Hematopoietic multipotent progenitor cell treated with erythropoietin and hydrocortisone succinate and interleukin-3 and kit ligand, for 15 days (in vitro differentiated cells): Measurements from ENCODE around the gene HYPK.

Experiments used
- DNase-seq: peaks from one replicate; pipeline ENCODE4 v3.0.0-alpha.2; 2015; ENCODE audit warnings: low spot score

HYPK gene

GRCh38 chr15:43800286-43801141, at the start of gene HYPK:
HYPK (plus strand) TSS chr15:43800599; CDS start chr15:43800623, 24 bp downstream.
- DNase-seq, result peak; percentile 92

GRCh38 chr15:43751885-43752284, 48.5 kb upstream of the HYPK start:
- DNase-seq, result no peak

- no peak for DNase-seq
Measured at GRCh38 chr15:43762824-43763223, 37.6 kb upstream of the HYPK start.

- DNase-seq, result no peak
Measured at GRCh38 chr15:43763819-43764446, 36.5 kb upstream of the HYPK start.

GRCh38 chr15:43769584-43770228, 30.7 kb upstream of the HYPK start:
- DNase-seq, result peak; percentile 78

- peak; percentile 27 for DNase-seq
Measured at GRCh38 chr15:43771816-43772215, 28.6 kb upstream of the HYPK start.

DNA sequence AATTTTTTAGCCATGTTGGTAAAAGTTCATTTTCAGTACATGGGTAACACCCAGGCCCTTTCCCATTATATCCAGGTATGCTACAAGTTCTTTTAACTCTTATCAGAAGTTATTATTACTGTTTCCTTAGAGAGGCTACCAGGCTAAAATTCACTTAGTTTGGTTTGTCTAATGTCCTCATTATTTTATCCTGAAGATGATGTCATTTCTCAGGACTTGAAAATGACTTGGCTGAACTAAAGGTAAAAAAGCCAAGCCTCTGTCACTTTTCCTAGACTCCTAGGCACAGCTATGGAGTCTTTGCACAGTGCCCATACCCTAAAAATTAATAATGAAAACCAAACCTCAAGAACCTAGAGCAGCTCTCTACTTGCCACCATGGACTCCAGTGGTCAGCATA, 27.8 kb upstream of the HYPK start:
- no peak for DNase-seq

- no peak for DNase-seq
Measured at GRCh38 chr15:43774062-43774461, 26.3 kb upstream of the HYPK start.

DNA sequence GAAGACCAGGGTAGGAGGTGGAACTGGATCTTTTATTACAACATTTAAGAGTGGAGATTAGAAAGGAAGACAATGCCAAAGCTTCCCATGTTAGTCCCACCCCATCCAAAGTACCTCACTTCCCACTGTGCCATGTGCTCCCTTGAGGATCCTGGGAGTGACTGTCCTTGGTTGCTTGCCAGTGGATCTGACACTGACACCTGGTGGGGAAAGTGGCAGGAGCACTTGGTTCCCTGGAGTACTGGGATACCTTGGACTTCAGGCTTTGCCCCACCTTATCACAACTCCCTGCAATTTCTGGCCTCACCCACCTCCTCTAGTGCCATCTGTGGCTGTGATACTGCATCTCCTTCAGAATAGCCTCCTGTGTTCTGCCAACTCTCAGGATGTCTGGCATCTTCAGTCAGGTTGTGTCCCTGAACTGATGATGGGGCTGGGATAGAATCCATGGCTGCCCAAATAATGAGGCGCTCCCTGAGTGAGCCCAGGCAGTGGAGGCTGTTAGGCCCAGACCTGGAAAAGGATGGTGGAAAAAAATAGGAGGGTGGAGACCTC, 24.9 kb upstream of the HYPK start:
- peak; percentile 22 for DNase-seq

GRCh38 chr15:43776101-43776717, 24.2 kb upstream of the HYPK start:
- DNase-seq, result no peak

DNA sequence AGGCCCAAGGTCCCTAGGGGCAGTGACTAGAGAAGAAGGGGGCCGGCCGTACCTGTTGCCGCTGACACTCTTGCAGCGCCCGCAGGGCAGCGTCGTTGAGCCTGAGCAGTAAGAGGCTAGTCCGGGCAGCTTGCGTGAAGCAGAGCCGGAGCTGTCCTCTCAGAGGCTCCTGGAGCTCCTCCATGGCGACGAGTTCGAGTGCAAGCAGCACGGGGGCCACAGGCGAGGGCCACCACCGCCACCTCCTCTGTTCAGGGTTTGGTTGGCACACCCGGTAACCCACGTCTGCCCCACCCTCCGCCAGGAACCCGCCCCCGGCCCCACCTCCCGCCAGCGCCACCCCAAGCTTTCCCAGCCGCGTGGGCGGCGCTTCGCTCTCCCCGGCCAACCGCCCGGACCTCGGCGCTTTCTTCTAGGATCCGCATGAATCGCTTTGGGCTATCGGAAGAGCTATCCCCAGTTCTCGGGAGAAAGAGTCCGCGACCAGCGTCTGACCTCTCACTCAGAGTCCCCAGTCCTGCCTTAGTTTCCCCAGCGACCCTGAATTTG, 23.6 kb upstream of the HYPK start, which contains the start of gene ELL3:
Gene ELL3 (minus strand): TSS at position 249 of the 549 bp plus-strand sequence. CDS start 65 bp downstream, at position 184.
- DNase-seq, result peak; percentile 87

DNA sequence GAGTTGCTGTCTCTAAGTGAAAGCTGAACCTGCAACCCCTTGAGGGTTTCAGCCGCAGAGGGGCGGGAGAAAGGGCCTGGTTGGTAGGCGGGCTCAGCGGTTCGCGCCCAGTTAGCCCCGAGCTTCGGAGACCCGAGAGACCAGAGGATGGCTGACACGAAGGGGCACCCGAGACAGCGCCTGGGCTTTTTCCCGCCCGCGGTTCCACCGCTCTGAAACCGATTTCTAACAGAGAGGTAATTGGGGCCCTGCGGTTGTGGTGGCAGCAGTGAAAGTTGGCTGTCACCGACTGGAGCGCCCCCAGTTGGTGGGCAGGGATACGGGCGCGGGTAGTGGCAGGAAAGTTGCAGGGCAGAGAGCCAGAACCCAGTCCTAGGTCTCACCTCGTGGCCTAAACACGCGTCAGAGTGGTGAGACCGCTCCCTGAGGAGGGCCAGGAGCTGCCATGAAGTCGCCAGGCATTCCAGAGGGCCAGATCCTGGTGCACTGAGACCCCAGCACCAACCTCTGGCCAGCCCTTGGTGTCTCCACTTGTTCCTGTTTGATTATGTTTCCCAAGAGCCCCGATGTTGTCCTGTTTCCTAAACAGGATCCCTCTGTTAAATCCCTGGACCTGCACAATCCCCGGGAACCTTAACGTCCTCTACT, 23.0 kb upstream of the HYPK start:
- DNase-seq, result peak; percentile 80

DNA sequence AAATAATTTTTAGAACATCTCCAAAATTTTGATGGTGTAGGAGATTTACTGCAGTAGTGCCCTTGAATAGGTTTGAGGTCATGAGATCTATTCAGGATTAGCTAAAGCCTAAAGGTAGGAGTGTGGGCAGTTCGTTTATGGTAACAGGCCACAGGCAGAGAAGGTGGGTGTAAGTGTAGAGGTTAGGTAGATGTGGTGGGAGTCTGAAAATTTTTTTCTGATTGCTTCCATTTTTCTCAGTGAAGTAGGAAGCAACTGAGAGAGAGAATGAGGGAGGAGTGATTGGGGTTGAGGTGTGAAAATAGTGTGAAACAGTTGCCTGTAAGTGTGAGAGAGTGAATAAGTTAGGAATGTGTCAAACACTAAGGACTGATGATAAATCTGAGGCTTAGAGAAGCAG, 21.4 kb upstream of the HYPK start:
- no peak for DNase-seq

- DNase-seq, result no peak
Measured at GRCh38 chr15:43789409-43789808, 11.0 kb upstream of the HYPK start.

DNA sequence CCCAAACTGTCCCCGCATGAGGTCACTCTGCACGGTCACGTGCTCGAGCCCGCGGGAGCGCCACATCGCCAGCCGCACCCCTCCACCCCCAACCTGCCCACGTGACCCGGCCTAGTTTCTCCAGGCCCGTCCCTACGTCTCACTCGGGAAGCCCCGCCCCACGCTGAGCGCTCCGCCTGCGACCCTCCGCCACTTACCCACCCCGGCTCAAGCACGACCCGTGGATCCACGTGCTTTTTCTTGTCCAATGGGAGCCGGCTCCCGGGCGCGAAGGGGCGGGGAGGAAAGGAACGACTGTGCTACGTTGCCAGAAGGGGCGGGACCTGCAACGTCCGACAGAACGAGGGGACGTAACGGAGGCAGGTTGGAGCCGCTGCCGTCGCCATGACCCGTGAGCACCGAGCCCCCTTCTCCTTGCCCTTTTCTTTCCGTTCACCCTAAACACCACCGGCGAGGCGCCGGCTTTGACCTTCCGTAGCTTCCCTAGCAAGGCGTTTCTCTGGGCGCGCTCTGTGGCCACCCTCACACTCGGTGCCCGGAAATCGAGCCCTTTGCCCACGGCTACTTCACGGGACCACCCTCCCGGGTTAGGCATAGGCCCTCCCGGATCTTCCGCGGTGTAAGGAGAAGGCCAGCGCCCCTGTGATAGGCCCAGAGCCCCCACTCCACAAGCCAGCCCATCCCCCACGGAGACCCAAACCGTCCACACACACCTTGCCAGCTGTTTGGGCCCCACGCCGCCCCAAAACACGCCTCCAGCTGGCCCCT, 8.2 kb upstream of the HYPK start, which contains the start of gene SERF2:
Gene SERF2 (plus strand): TSS at position 328 of the 768 bp plus-strand sequence. CDS start 57 bp downstream, at position 385.
- DNase-seq, result peak; percentile 99

- peak; percentile 36 for DNase-seq
Measured at GRCh38 chr15:43792761-43793476, 7.5 kb upstream of the HYPK start.

DNA sequence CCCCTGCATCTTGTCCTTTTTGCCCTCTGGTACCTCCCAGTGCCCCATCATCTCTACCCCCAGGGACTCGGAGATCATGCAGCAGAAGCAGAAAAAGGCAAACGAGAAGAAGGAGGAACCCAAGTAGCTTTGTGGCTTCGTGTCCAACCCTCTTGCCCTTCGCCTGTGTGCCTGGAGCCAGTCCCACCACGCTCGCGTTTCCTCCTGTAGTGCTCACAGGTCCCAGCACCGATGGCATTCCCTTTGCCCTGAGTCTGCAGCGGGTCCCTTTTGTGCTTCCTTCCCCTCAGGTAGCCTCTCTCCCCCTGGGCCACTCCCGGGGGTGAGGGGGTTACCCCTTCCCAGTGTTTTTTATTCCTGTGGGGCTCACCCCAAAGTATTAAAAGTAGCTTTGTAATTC, 6.8 kb upstream of the HYPK start:
- peak; percentile 1 for DNase-seq

- peak; percentile 2 for DNase-seq
Measured at GRCh38 chr15:43794269-43795037, 5.9 kb upstream of the HYPK start.

GRCh38 chr15:43795197-43795596, 5.2 kb upstream of the HYPK start:
- no peak for DNase-seq
